Lung (tissue), 12 donors: ENCODE measurements around the gene FHAD1. TPM values are rescaled to one million over a fixed set of nuclear protein-coding genes. Genes with fewer than 3 reads are reported as not detected.

ENCODE experiments used
- ATAC-seq: fragments of 200-7000 bp; cut with Tn5 transposase; one replicate; pipeline ENCODE4 v1.9.1; 2020; ENCODE audit warnings: moderate number of reproducible peaks; ENCODE audit not compliant: insufficient read depth, low FRiP score
- DNase-seq, 3 donors: peaks; one replicate each; pipeline ENCODE4 v3.0.0-alpha.2; 2013 to 2017
- H3K27ac ChIP-seq, 2 donors: one replicate each; pipeline ENCODE4 v1.5.1; 2013; ENCODE audit warnings: mild to moderate bottlenecking in 2 of 2, moderate library complexity in 2 of 2, control low read depth in 1 of 2, inconsistent platforms in 1 of 2, low read depth in 1 of 2, low read length in 1 of 2
- H3K27me3 ChIP-seq, 3 donors: one replicate each; pipeline ENCODE4 v1.5.1; 2013; ENCODE audit warnings: low read length in 2 of 3; ENCODE audit not compliant: control insufficient read depth in 3 of 3, insufficient read depth in 3 of 3
- H3K36me3 ChIP-seq, 4 donors: one replicate each; pipeline ENCODE4 v1.5.1; 2013; ENCODE audit warnings: low read length in 4 of 4, mild to moderate bottlenecking in 1 of 4, moderate library complexity in 1 of 4; ENCODE audit not compliant: control insufficient read depth in 4 of 4, insufficient read depth in 4 of 4
- H3K4me1 ChIP-seq, 5 donors: one replicate each; pipeline ENCODE4 v1.5.1; 2013; ENCODE audit warnings: low read length in 5 of 5, mild to moderate bottlenecking in 2 of 5, moderate library complexity in 1 of 5; ENCODE audit not compliant: control insufficient read depth in 5 of 5, insufficient read depth in 5 of 5
- H3K4me3 ChIP-seq: one replicate; pipeline ENCODE4 v1.5.1; 2013; ENCODE audit warnings: mild to moderate bottlenecking, control low read depth, moderate library complexity
- H3K9ac ChIP-seq, 2 donors: one replicate each; pipeline ENCODE4 v1.5.1; 2013; ENCODE audit warnings: low read length in 2 of 2, control low read depth in 1 of 2; ENCODE audit not compliant: insufficient read depth in 1 of 2
- H3K9me3 ChIP-seq, 4 donors: one replicate each; pipeline ENCODE4 v1.5.1; 2013; ENCODE audit warnings: low read length in 3 of 4, mild to moderate bottlenecking in 1 of 4, moderate library complexity in 1 of 4; ENCODE audit not compliant: control insufficient read depth in 4 of 4, insufficient read depth in 3 of 4
- CTCF ChIP-seq: IDR thresholded peaks from 2 replicates; pipeline ENCODE4 v1.5.1; 2012; ENCODE audit warnings: mild to moderate bottlenecking; ENCODE audit errors: control extremely low read depth, extremely low read depth
- WGBS, 2 donors: extraction: QIAGEN DNeasy Blood & Tissue Kit; methylation state at CpG; one replicate each; pipeline ENCODE4 v1.1.7; 2013; 5-methylcytosine and 5-hydroxymethylcytosine counted together
- polyA plus RNA-seq, 2 donors: library from polyadenylated mRNA; stranded (reverse); fragments of 200-250 nt; gene quantifications; one replicate each; pipeline ENCODE4 v1.2.1, GENCODE V29; 2013
- total RNA-seq, 2 donors: library from RNA; depleted of rRNA in 1 of 2; stranded (reverse); fragments of >200 nt in 1 of 2; gene quantifications; one replicate each; pipeline ENCODE4 v1.2.1, GENCODE V29; 2014 to 2021
- donor health status: control.
- donor health status: control.
- donor health status: Bipolar disorder and iron deficiency.
- donor health status: healthy.
- donor health status: DM: yes; HTN: yes; CAD: no.

Gene FHAD1
- total and polyA plus RNA-seq, 4 donors = 4.4 to 25.9 (median 9.2) TPM

GRCh38 chr1:15382601-15383518, 135.8 kb downstream of the FHAD1 start:
- DNase-seq = no peak
- no peak overlapping the region for H3K4me3 ChIP-seq
- peaks cover 0 to 16% (median 0%) of the 10 kb centered on the region in 5 donors for H3K4me1 ChIP-seq
- no peaks in the 10 kb centered on the region for H3K36me3 ChIP-seq
- ATAC-seq = no peak
- no peak overlapping the region for H3K9ac ChIP-seq
- TF ChIP-seq CTCF = no peak
- peaks cover 0 to 7% (median 3%) of the 10 kb centered on the region in 3 donors for H3K27me3 ChIP-seq
- H3K27ac ChIP-seq = no peak overlapping the region
- 89 to 92% methylated on average over 26 of the region's 26 CpGs for WGBS, 2 donors
- H3K9me3 ChIP-seq = no peaks in the 10 kb centered on the region

- peaks cover 0 to 7% (median 3%) of the 10 kb centered on the region in 3 donors for H3K27me3 ChIP-seq
- H3K9ac ChIP-seq = no peak overlapping the region
- peaks cover 0 to 16% (median 0%) of the 10 kb centered on the region in 5 donors for H3K4me1 ChIP-seq
- no peaks in the 10 kb centered on the region for H3K36me3 ChIP-seq
- no peak overlapping the region for H3K4me3 ChIP-seq
- 93 to 96% methylated on average over 5 of the region's 5 CpGs for WGBS, 2 donors
- no peak overlapping the region for H3K27ac ChIP-seq
- no peak for DNase-seq
- no peak for ATAC-seq
- H3K9me3 ChIP-seq = no peaks in the 10 kb centered on the region
- no peak for TF ChIP-seq CTCF
Observed at GRCh38 chr1:15383810-15384209, 136.8 kb downstream of the FHAD1 start.

- no peak for TF ChIP-seq CTCF
- ATAC-seq = no peak
- Histone ChIP-seq H3K9me3 (no peaks in the 10 kb centered on the region), H3K4me3 (no peak overlapping the region), H3K36me3 (no peaks in the 10 kb centered on the region), H3K27me3 (peaks cover 0 to 7% (median 3%) of the 10 kb centered on the region in 3 donors), H3K27ac (no peak overlapping the region), H3K9ac (no peak overlapping the region), H3K4me1 (peaks cover 0 to 16% (median 0%) of the 10 kb centered on the region in 5 donors)
- WGBS, 2 donors = 47 to 60% methylated on average over 20 of the region's 20 CpGs
- DNase-seq = no peak
Observed at GRCh38 chr1:15384301-15384901, 137.4 kb downstream of the FHAD1 start.
